ENCODE measurements around the gene FGF12.

- TF ChIP-seq SMC3 (IDR thresholded peaks at IDR 0.05) (no peak), CTCF (IDR thresholded peaks at IDR 0.05) (no peak), HEYL (CRISPR knock-in tag; IDR thresholded peaks at IDR 0.05) (no peak), HOXA7 (CRISPR knock-in tag; IDR thresholded peaks at IDR 0.05) (no peak)
- TF ChIP-seq, protein P1, sequence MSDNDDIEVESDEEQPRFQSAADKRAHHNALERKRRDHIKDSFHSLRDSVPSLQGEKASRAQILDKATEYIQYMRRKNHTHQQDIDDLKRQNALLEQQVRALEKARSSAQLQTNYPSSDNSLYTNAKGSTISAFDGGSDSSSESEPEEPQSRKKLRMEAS (IDR thresholded peaks at IDR 0.05), result no peak
These were observed 449.9 kb downstream of the FGF12 start for GRCh38 chr3:192277477-192277876.

All from A549 (cell line).